ENCODE measurements around the gene SUPT3H.

GRCh38 chr6:45174045-45174444, 203.7 kb downstream of the SUPT3H start:
- TF ChIP-seq CTCF (conservative IDR thresholded peaks at IDR 0.05) (no peak), ZFX (IDR thresholded peaks at IDR 0.05) (no peak)
